Measurements from ENCODE around the gene CHST9.
A peak's percentile ranks its signal among the peaks of the same experiment; 100 is the strongest.

The CHST9 gene

DNA sequence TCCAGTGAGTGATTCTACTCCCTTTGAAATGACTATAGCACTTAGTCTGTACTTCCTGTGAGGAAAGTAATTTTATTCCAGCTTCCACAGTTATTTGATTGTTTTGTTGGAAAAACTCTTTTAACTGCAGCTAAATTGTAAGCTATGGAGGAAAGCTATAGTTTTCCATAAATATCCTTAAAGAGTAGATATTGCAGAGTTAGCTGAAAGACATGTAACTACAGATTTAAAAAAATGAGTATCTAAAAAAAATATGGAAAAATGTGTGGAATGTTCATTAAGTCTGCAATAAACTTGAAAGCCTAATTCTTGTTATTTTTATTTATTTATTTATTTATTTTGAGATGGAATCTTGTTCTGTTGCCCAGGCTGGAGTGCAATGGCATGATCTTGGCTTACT is 262.8 kb downstream of the CHST9 start:
- no peak for DNase-seq

DNA sequence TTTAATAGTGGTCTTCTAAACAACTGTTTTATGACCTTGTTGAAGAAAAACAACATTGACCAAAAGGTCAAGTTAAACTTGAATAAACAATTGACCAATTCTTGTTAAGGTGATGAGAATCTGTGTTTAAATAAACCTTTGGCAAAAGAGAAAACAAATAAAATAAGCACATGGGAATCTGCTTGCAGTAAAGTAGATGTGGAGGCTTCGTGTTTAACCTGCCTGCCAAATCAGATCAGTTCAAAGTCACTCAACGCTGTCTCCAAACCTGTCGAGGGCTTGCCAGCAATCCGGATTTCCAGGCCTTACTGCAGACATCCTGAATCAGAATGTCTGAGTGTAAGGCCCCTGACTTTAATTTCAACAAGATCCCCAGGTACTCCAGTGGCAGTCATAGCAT is 264.5 kb downstream of the CHST9 start:
- DNase-seq = no peak

DNA sequence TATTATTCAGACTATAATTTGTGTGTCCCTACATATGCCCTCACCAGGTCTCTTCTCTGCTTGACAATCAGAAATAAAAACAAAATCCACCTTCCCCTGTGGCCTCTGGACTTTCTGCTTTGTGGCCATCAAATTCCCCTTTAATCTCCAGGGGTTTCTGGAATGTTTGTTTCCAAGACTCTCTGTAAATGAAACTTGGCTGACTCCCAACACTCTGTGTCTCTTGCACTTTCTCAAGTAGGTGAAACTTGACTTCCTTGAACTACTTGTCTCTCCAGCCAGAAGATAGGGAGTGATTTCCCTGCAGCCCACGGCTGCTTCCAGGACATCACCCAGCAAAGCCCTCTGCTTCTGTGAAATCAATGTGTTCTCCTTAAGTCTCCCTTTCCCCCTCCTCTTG is 265.5 kb downstream of the CHST9 start:
- no peak for DNase-seq

DNA sequence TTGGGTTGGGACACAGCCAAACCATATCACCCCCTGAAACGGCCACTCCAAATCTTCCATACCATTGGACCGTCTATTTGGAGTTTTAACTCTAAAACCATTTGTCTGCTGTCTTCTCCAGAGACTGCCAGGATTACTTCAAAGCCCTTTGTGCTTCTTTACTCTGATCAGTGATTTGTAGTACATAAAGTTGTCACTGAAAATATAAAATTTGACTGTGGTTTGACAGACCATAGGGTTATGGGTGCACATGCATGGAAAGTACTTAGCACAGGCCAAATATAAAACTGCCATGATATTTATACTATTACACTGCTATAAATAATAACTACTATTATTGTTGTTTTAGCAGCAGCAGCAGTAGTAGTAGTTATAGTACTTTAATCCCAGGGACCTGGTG is 265.9 kb downstream of the CHST9 start:
- DNase-seq = no peak

DNA sequence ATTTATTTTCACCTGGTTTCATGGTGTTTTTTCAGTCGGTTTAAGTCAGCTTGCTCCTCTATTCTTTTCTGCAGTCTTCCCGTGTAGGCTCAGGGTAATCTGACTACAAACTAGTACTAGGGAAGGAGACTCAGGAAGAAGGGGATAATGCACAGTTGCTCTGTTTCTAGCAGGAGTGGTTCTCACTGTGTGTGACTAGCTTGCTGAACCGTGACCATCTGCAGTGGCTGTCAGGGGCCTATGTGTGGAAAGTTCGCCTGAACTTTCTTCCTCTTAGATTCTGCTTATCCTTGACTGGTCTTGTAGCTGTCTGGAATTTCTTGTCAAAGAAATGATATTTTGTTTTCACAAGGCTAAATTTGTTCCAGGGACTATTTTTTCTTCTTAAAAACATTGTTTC is 273.3 kb downstream of the CHST9 start:
- no peak for DNase-seq

DNA sequence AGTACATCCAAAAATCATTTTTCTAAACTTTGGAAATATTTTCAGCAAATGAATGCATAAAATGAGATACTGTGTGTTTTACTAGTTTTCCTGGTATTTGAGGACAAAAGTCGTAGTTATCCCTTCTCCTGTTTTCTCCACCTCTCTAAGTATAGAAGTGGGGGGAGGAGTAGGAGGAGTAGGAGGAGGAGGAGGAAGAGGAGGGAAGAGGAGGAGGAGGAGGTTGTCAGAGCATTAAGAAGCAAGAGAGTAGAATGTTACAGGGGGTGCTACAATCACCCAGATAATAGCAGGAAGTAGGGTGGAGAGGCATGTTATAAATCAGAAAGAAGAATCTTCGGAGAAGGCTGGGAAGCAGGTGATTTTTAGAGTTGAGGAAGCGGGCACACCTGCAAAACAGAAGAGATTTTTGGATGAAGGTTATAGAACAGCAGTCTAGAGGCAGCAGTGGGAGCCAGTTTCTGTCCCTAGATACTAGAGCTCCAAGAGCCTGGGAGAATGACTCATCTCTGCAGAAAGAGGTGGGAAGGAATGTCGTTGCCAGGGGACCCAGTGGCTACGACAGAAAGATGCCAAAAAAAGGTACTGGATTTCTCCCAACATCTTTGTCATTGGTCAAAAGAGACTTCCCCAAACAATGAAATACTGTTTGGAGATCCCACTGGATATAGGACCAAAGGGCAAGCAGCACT is 275.4 kb downstream of the CHST9 start:
- DNase-seq = no peak

DNA sequence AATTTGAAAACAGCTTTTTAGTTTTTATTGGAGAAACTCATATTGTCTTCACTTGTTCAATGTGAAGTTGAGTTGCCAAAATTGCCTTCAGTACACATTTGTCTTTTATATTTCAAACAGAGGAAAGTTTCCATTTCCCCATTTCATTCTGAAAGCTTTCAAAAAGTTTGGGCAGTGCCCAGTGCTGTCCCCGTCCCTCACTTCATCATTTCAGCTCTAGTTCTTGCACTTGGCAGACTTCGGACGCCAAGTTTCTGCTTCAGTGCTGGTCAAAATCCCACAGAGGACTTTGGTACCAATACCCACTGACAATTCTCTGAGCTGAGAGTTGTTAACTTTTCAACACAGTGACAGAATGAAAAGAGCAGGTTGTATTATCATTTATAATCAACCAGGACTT is 276.2 kb downstream of the CHST9 start:
- DNase-seq = no peak

DNA sequence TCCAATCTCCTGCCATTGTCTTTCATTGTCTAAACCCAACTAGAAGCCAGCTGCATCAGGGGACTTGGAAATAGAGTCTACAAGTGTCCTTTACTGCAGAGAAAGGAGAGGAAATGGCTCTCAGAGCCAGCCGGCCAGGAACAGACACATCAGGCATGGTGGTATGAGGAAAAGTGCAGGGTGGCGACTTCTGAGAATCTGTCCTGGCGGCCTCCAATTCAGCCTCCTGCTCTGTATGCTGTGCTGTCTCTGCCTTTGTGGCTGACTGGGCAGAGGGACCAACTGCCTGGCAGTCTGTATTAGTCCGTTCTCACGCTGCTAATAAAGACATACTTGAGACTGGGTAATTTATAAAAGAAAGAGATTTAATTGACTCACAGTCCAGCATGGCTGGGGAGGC is 282.8 kb downstream of the CHST9 start:
- no peak for DNase-seq

DNA sequence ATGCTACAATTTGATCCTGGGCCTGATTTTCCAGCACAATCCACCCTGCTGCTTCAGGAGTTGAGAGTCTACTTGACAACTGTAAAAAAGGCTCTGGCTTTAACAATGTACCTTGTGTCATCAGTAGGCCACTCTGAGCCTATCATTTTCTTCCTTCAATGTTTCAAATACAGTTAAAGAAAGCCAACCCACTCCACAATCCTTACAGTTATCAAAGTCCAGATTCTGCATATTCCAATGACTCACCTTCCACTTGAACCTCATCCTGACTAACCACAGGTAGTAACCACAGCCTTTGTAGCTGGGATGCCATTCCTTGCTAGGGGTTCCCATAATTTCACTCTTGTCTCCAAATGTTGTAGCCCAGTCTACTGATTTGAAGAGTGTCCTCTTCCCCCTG is 284.1 kb downstream of the CHST9 start:
- DNase-seq = no peak

DNA sequence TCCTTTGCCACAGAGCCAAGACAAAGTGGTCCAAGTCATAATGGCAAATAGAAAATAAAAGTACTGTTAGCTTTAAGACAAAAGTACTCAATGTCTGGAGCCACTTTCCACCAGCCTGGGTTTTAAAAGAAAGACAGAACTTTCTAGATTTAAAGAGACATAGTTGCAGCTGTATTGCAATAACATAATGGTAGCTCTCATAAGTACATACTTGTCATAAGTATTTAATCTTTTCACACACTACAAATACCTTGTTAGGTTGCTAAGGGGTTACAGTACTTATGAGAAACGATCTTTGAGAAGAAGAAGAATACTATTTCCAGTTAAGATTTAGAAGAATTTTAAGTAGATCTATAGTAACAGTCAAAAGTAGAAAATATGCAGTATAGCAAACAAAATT is 290.7 kb downstream of the CHST9 start:
- DNase-seq = no peak

DNA sequence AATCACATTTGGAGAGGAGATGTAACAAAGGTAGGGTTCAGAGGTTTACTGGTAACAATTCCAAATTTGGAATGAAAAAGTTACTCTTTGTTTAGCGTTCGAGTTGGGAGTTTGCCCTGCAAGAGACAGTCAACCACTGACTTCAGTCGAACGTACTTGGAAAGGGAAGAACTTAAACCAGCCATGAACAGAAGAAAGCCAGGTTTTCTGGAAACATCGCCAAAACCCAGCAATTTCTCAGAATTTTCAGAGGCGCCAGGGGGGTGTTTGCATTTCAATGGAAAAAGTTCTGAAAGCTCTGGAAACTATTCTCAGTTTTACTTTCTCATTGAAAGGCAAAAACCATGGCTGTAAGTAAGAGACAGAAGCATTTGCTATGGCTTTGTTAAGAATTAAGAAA is 291.1 kb downstream of the CHST9 start:
- no peak for DNase-seq

DNA sequence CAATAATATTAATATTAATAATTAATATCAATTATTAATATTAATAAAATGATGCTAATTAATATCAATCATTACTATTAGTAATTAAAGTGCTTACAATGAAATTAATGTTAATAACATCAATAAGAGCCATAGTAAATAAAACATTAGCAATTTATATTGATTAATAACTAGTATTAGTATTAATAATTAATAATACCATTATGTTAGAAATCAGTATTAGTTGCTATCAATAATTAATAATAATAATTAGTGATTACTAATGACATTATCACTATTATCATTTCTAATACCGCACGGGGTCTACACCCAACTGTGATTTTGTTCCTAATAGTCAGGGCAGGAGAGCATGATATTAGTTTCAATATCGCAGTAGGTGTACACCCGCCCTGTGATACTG is 296.8 kb downstream of the CHST9 start:
- DNase-seq = no peak

DNA sequence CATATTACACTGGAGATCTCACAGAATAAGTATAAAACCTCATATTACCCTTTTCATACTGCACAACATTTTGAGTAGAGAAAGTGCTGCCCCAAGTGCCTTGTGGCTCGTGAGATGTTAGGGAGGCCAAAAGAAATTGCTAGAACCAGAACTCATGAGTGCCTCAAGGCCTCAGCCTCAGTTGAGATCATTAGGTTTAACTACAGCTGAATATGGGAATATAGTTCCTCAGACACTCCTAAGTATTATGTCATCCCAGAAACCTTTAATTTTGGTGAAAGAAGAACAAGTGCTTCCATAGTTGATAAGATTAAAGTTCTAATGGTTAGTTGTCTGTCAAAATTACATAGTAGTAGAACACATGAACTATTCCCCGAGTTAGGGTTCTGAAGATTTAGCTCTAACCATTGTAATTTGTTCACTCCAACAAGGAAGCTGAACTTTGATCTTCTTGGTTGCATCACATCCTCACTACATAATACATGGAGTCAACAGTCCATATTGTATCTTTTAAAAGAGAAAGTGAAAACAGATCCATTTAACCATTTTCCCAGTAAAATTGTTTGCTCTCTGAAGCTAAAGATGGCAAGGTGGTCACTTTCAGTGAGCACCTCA is 310.0 kb downstream of the CHST9 start:
- DNase-seq = no peak

DNA sequence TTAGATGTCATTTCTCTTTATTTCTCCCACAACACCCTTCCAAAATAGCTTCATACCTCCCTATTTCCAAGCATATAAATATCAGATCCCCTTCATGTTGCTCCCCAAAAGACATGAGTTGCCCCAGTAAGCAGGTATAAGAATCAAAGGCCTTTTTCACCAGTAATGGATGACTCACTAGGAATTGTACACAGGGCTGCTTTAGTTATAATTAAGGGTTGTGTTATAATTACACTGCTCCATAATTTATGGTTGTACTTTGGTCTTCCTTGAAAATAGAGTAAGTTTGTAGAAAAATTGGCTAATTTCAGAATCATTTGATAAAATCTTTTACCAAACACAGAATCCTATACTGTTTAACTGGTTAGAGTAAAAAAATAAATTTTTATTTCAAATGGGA is 310.8 kb downstream of the CHST9 start:
- no peak for DNase-seq

DNA sequence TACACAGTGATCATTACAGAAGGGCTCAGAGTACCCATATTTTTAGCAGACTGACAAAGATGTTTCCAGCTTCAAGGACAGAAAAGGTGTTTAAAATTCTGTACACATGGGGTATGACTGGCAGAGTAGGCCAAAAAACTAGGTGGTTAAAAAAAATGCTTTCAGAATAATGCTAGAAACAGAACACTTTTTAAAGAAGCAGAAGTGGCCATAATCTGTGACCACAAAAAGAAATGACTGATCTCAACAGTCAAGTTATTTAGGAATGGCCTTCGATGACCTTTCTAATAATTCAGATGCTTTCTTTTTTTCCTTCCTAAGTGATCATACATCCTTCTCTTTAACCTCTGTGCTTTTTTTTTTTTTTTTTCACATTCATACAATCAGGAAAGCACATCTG is 315.5 kb downstream of the CHST9 start:
- no peak for DNase-seq

DNA sequence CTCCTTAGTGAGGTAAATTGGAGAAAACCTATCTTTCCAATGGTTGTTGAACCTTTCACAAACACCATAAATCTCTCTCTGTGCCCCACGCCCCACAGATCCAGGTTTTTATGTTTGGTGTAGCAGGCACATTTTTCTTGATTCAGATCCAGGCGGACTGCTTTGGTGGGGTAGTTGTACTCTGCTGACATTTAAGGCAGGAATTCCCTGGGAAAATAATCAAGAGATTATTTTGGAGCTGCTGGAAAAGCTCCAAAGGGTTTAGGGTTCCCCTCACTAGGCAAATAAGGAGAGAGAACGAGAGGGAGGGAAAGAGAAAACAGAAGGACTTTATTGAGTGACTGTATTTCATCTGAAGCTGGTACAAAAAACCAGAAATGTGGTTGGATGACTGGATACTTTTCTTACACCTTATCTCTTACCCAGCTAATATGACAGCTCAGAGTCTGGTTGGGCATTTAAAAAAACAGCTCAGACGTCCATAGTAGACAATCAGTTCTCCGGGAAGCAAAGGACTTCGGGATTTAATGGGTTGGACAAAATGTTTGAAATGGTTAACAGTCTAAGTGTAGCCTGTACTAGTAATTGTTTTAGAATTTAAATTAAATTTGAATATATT is 316.0 kb downstream of the CHST9 start:
- DNase-seq = no peak

DNA sequence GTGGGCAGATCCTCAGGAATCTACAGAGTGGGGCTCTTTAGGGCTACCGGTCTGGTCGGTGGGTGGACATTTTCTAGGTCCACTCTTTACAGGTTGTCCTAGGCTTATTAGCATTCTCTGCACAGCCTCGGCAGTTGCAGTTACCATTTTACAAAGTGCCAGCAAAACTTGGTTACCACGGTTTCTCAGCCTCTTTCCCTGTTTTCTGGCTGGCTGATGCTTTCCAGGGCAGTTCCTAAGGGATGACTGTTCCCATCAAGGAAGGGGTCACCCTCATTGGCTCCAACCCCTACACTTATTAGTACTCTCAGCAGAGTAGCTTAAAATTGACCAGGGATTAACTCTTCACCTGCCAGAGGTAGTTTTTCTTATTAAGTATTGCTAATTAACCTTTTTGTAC is 317.6 kb downstream of the CHST9 start:
- no peak for DNase-seq

DNA sequence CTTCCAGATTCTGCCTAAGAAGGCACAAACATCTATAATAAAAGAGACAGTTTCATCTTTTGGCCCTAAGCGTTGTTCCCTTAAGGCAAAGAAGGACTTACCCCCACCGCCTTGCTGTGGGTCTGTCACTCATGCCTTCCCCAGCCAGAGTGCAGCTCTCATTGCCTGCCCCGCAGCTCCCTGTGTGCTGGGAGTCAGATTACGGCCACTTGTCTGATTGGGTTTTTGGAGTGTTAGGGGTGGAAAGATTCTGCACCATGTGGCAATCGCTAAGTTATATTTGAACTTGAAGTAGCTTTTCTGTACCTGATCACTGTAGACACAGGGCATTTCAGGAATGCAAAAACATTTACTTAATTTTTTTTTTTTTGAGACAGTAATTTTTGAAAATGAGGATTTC is 319.6 kb downstream of the CHST9 start, which contains the start of gene AQP4:
AQP4 (minus strand) TSS at position 151 of the 400 bp plus-strand sequence; CDS start at position 133, 18 bp downstream.
- no peak for DNase-seq

DNA sequence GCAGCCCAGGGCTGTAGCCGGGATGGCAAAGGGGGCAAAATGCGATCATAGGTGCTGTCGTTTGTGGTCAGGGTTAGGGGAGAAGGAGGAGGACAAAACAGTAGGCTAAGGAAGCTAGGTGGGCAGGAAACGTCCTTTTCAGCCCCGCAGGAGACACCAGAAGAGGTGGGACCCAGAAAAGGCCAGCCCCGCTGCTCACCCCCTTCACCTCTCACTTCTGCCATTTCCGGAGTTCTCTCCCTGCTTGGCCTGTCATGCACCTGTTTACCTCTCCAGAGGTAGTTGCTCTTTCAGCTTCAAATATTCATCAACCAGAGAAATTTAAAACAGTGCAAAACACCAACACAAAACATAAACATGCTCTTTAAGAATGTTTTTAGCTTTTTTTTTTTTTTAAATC is 320.4 kb downstream of the CHST9 start:
- no peak for DNase-seq

DNA sequence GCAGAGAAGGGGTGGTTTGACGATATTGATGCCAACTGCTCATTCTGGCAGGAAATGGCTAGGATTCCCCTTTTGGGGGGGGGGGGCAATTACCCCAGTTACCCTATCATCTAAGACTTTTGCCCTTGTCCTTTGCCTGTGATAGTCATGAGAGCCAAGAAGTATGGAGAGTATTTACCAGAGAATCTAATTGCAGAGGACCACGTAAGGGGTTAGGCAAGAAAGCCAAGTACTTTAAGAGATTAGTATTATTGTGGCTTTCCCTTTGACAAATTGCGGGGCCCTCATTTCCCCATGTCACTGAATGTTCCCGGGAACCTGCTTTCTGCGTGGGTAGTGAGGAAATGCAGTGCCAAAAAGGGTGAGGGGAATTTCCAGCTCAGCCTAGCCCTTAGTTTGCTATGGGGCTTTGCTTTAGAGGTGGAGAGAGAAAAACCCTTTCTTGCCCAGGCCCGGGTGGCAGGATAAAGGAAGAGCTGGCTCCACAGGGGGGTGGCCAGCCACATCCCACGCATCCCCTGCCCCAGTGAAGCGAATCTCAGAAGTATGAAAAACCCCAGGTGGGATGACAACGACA is 321.1 kb downstream of the CHST9 start:
- DNase-seq = no peak

DNA sequence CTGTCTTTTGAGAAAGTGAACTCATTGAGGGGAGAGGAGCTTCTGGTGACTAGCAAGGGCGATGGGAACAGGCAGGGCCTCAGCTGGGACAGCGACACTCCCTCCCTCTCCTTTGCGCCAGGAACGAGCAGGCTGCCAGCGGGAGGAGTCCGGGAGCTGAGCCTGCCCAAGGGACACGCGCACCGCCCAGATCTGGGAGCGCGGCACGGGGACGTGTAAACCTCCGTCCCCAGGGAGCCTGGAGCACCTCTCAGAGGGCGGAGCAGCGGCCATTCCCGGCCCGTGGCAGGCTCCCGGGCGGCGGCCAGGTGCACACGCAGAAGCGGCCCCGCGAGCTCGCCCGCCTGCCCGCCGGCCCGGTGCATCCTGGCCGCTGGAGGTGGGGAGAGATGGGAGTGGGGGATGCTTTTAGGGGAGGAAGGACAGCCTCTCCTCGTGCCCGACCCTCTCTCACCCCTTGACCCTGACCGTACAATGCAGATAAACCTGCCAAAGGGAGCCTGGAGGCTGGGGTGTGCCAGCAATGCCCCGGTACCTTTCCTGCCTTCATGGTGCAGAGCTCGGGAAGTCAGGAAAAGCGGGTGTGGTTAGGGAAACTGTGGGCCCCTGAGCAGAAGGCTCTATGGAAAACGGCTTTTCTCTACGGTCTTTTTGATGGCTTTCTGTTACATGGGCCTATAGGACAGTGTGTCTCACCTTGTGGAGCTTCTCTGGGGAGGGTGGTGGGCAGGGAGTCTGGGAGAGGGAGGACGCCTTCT is 321.8 kb downstream of the CHST9 start:
- peak; percentile 3 for DNase-seq

DNA sequence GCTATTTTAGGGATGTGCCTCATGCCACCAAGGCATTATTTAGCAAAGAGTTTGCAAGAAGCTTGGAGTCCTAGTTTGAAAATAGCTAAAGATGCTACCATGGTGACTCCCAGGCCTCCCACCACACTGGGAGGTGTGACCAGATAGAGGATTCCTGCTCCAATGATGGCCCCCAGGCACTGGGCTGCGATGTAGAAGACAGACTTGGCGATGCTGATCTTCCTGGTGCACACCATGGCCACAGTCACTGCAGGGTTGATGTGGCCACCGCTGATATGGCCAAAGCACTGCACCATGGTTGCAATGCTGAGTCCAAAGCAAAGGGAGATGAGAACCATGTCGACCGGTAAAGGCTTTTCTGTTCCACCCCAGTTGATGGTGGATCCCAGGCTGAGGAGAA is 323.0 kb downstream of the CHST9 start:
- no peak for DNase-seq
